ENCODE measurements around the gene CCDC13. TPM values are rescaled to one million over a fixed set of nuclear protein-coding genes. Genes with fewer than 3 reads are reported as not detected.

The CCDC13 gene
- total and polyA plus RNA-seq, 9 donors = 0.16 to 0.55 (median 0.36) TPM; not detected in 1

GRCh38 chr3:42809202-42809601 lies 36.1 kb upstream of the CCDC13 start, which contains the start of gene ACKR2:
Gene ACKR2 (plus strand): TSS chr3:42809445. CDS start chr3:42864503, 55,058 bp downstream.
- H3K36me3 ChIP-seq (ENCODE audit: control insufficient read depth, insufficient read depth, low read length) = no peaks in the 10 kb centered on the region
- H3K9me3 ChIP-seq (replicated peaks; ENCODE audit: control insufficient read depth, low read depth, low read length) = no peaks in the 10 kb centered on the region
- 81% methylated on average over 5 of the region's 5 CpGs for WGBS (ENCODE audit: insufficient coverage)
- no peak within 1 kb of the TSS for H3K4me3 ChIP-seq (ENCODE audit: low read length)
- no peak for DNase-seq
- peaks cover 5% of the 10 kb centered on the region for H3K4me1 ChIP-seq (ENCODE audit: control insufficient read depth, insufficient read depth, low read length)
- no peak within 1 kb of the TSS for H3K27ac ChIP-seq (ENCODE audit: low read length)
- peaks cover 10% of the 10 kb centered on the region for H3K27me3 ChIP-seq (ENCODE audit: control insufficient read depth, insufficient read depth, low read length)

- no CpG with 5 or more reads among the region's 4 CpGs for whole genome bisulfite sequencing (ENCODE audit: insufficient coverage)
Measured at GRCh38 chr3:42807929-42808328, 34.9 kb upstream of the CCDC13 start.

GRCh38 chr3:42805141-42805821 lies 32.2 kb upstream of the CCDC13 start:
- no peak overlapping the region for H3K27ac ChIP-seq (ENCODE audit: low read length)
- H3K9me3 ChIP-seq (replicated peaks; ENCODE audit: control insufficient read depth, low read depth, low read length) = no peaks in the 10 kb centered on the region
- H3K36me3 ChIP-seq (ENCODE audit: control insufficient read depth, insufficient read depth, low read length) = no peaks in the 10 kb centered on the region
- peaks cover 10% of the 10 kb centered on the region for H3K27me3 ChIP-seq (ENCODE audit: control insufficient read depth, insufficient read depth, low read length)
- peaks cover 11% of the 10 kb centered on the region for H3K4me1 ChIP-seq (ENCODE audit: control insufficient read depth, insufficient read depth, low read length)
- peak overlapping the region; percentile 86 for H3K4me3 ChIP-seq (ENCODE audit: low read length)
- peak; percentile 10 for DNase-seq
- WGBS (ENCODE audit: insufficient coverage) = 21% methylated on average over 21 of the region's 23 CpGs

More at GRCh38 chr3:42807929-42808328, 34.9 kb upstream of the CCDC13 start:
- Histone ChIP-seq H3K9me3 (replicated peaks; ENCODE audit: control insufficient read depth, low read depth, low read length) (no peaks in the 10 kb centered on the region), H3K36me3 (ENCODE audit: control insufficient read depth, insufficient read depth, low read length) (no peaks in the 10 kb centered on the region), H3K27ac (ENCODE audit: low read length) (no peak overlapping the region), H3K4me1 (ENCODE audit: control insufficient read depth, insufficient read depth, low read length) (peaks cover 11% of the 10 kb centered on the region), H3K4me3 (ENCODE audit: low read length) (no peak overlapping the region), H3K27me3 (ENCODE audit: control insufficient read depth, insufficient read depth, low read length) (peaks cover 10% of the 10 kb centered on the region)
- DNase-seq = no peak

GRCh38 chr3:42804831-42805132 lies 31.7 kb upstream of the CCDC13 start:
- WGBS (ENCODE audit: insufficient coverage) = no CpG with 5 or more reads among the region's 13 CpGs
- H3K27ac ChIP-seq (ENCODE audit: low read length) = peak overlapping the region; percentile 98
- H3K9me3 ChIP-seq (replicated peaks; ENCODE audit: control insufficient read depth, low read depth, low read length) = no peaks in the 10 kb centered on the region
- peak overlapping the region; percentile 86 for H3K4me3 ChIP-seq (ENCODE audit: low read length)
- peaks cover 10% of the 10 kb centered on the region for H3K27me3 ChIP-seq (ENCODE audit: control insufficient read depth, insufficient read depth, low read length)
- H3K36me3 ChIP-seq (ENCODE audit: control insufficient read depth, insufficient read depth, low read length) = no peaks in the 10 kb centered on the region
- peaks cover 11% of the 10 kb centered on the region for H3K4me1 ChIP-seq (ENCODE audit: control insufficient read depth, insufficient read depth, low read length)
- no peak for DNase-seq

- peak within 1 kb of the TSS; percentile 98 for H3K27ac ChIP-seq (ENCODE audit: low read length)
- peaks cover 11% of the 10 kb centered on the region for H3K4me1 ChIP-seq (ENCODE audit: control insufficient read depth, insufficient read depth, low read length)
- peak; percentile 98 for DNase-seq
- WGBS (ENCODE audit: insufficient coverage) = under 1% methylated on average over 63 of the region's 63 CpGs
- H3K4me3 ChIP-seq (ENCODE audit: low read length) = peak within 1 kb of the TSS; percentile 86
- H3K9me3 ChIP-seq (replicated peaks; ENCODE audit: control insufficient read depth, low read depth, low read length) = no peaks in the 10 kb centered on the region
- H3K27me3 ChIP-seq (ENCODE audit: control insufficient read depth, insufficient read depth, low read length) = peaks cover 10% of the 10 kb centered on the region
- no peaks in the 10 kb centered on the region for H3K36me3 ChIP-seq (ENCODE audit: control insufficient read depth, insufficient read depth, low read length)
Measured at GRCh38 chr3:42804106-42804830, 31.2 kb upstream of the CCDC13 start, which contains the start of gene HIGD1A. Gene HIGD1A (minus strand): TSS chr3:42804490. CDS start chr3:42794253, 10,237 bp downstream.

GRCh38 chr3:42803414-42804105 lies 30.5 kb upstream of the CCDC13 start:
- under 1% methylated on average over 33 of the region's 33 CpGs for WGBS (ENCODE audit: insufficient coverage)
- Histone ChIP-seq H3K27ac (ENCODE audit: low read length) (peak overlapping the region; percentile 98), H3K9me3 (replicated peaks; ENCODE audit: control insufficient read depth, low read depth, low read length) (no peaks in the 10 kb centered on the region), H3K4me1 (ENCODE audit: control insufficient read depth, insufficient read depth, low read length) (peaks cover 11% of the 10 kb centered on the region), H3K36me3 (ENCODE audit: control insufficient read depth, insufficient read depth, low read length) (no peaks in the 10 kb centered on the region), H3K27me3 (ENCODE audit: control insufficient read depth, insufficient read depth, low read length) (peaks cover 10% of the 10 kb centered on the region), H3K4me3 (ENCODE audit: low read length) (peak overlapping the region; percentile 86)
- peak; percentile 42 for DNase-seq

- H3K9me3 ChIP-seq (replicated peaks; ENCODE audit: control insufficient read depth, low read depth, low read length) = no peaks in the 10 kb centered on the region
- H3K27ac ChIP-seq (ENCODE audit: low read length) = peak overlapping the region; percentile 98
- peak overlapping the region; percentile 86 for H3K4me3 ChIP-seq (ENCODE audit: low read length)
- DNase-seq = no peak
- WGBS (ENCODE audit: insufficient coverage) = 34% methylated on average over 8 of the region's 11 CpGs
- no peaks in the 10 kb centered on the region for H3K36me3 ChIP-seq (ENCODE audit: control insufficient read depth, insufficient read depth, low read length)
- H3K4me1 ChIP-seq (ENCODE audit: control insufficient read depth, insufficient read depth, low read length) = peaks cover 11% of the 10 kb centered on the region
- peaks cover 10% of the 10 kb centered on the region for H3K27me3 ChIP-seq (ENCODE audit: control insufficient read depth, insufficient read depth, low read length)
Measured at GRCh38 chr3:42802876-42803413, 29.9 kb upstream of the CCDC13 start.

- no peaks in the 10 kb centered on the region for H3K9me3 ChIP-seq (replicated peaks; ENCODE audit: control insufficient read depth, low read depth, low read length)
- WGBS (ENCODE audit: insufficient coverage) = no CpG with 5 or more reads among the region's 4 CpGs
- no peaks in the 10 kb centered on the region for H3K36me3 ChIP-seq (ENCODE audit: control insufficient read depth, insufficient read depth, low read length)
- peaks cover 10% of the 10 kb centered on the region for H3K27me3 ChIP-seq (ENCODE audit: control insufficient read depth, insufficient read depth, low read length)
- DNase-seq = no peak
- peaks cover 11% of the 10 kb centered on the region for H3K4me1 ChIP-seq (ENCODE audit: control insufficient read depth, insufficient read depth, low read length)
- no peak overlapping the region for H3K4me3 ChIP-seq (ENCODE audit: low read length)
- no peak overlapping the region for H3K27ac ChIP-seq (ENCODE audit: low read length)
Measured at GRCh38 chr3:42801784-42802183, 28.7 kb upstream of the CCDC13 start.

GRCh38 chr3:42801048-42801620 lies 28.1 kb upstream of the CCDC13 start:
- H3K36me3 ChIP-seq (ENCODE audit: control insufficient read depth, insufficient read depth, low read length) = peaks cover 3% of the 10 kb centered on the region
- H3K4me1 ChIP-seq (ENCODE audit: control insufficient read depth, insufficient read depth, low read length) = peaks cover 11% of the 10 kb centered on the region
- no peak for DNase-seq
- H3K27me3 ChIP-seq (ENCODE audit: control insufficient read depth, insufficient read depth, low read length) = peaks cover 7% of the 10 kb centered on the region
- H3K27ac ChIP-seq (ENCODE audit: low read length) = no peak overlapping the region
- peaks cover 4% of the 10 kb centered on the region for H3K9me3 ChIP-seq (replicated peaks; ENCODE audit: control insufficient read depth, low read depth, low read length)
- H3K4me3 ChIP-seq (ENCODE audit: low read length) = no peak overlapping the region
- WGBS (ENCODE audit: insufficient coverage) = 75% methylated on average over 2 of the region's 3 CpGs
